ENCODE results near the gene ERBB4.

DNA sequence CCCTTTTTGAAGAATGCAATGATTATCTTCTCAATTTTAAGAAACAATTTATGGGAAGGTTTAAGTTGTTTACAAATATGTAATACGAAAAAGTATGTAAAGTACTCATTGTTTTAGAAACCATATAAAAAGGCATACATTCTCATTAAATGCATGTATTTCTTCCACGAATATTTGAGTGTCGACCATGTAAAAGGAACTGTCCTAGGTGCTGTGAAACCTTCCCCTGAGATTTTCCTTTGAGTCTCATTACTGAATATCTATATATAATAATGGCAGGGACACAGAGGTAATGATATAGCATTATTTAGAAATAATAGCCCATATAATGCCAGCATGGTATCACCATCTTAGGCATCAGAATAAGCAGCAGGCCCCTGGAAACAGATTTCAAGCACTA, 239.3 kb downstream of the ERBB4 start:
- TF ChIP-seq EZH2 (IDR thresholded peaks at IDR 0.05; ENCODE audit: borderline replicate concordance, low read depth, low read length, poor library complexity, severe bottlenecking) = no peak
- TF ChIP-seq, protein P1, sequence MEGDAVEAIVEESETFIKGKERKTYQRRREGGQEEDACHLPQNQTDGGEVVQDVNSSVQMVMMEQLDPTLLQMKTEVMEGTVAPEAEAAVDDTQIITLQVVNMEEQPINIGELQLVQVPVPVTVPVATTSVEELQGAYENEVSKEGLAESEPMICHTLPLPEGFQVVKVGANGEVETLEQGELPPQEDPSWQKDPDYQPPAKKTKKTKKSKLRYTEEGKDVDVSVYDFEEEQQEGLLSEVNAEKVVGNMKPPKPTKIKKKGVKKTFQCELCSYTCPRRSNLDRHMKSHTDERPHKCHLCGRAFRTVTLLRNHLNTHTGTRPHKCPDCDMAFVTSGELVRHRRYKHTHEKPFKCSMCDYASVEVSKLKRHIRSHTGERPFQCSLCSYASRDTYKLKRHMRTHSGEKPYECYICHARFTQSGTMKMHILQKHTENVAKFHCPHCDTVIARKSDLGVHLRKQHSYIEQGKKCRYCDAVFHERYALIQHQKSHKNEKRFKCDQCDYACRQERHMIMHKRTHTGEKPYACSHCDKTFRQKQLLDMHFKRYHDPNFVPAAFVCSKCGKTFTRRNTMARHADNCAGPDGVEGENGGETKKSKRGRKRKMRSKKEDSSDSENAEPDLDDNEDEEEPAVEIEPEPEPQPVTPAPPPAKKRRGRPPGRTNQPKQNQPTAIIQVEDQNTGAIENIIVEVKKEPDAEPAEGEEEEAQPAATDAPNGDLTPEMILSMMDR (conservative IDR thresholded peaks at IDR 0.05; ENCODE audit: low read depth, low read length) = no peak
